ENCODE results near the gene GNLY. TPM values are rescaled to one million over a fixed set of nuclear protein-coding genes. Genes with fewer than 3 reads are reported as not detected.

GNLY gene
- total RNA-seq, 5 donors from 2014 or later (not counting 1 experiment from before 2014, with no cell fraction given): 17.3 to 377 (median 82.9) TPM

DNA sequence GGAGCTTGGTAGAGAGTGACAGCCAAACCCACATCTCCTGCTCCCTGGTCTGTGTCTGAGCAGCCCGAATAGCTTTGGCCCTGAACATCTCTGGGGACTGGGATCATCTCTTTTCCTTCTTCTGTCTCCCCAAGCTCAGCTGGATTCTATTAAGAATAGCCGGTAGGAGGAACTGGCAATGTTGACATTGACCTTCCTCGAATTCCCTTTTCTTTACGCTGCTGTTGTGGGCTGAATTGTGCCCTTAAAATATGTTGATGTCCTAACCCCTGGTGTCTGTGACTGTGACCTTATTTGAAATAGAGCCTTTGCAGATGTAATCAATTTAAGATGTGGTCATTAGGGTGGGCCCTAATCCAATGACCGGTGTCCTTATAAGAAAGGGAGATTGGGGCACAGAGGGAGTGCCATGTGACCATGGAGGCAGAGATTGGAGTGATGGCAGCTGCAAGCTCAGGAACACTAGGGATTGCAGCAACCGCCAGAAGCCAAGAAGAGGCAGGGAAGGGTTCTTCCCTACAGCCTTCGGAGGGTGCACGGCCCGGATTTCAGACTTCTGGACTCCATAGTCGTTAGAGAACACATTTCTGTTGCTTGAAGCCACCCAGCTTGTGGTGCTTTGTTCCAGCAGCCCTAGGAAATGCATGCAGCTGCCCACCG lies 20.3 kb upstream of the GNLY start:
- ATAC-seq (replicated peaks in 1 of 4) (no peak), DNase-seq (no peak)
- no peaks in the 10 kb centered on the region for H3K9me3 ChIP-seq
- 80% methylated on average over 8 of the region's 11 CpGs for WGBS (ENCODE audit: insufficient coverage)
- Mint-ChIP-seq H3K9me3 (no peaks in the 10 kb centered on the region), H3K27me3 (peaks cover 0 to 4% of the 10 kb centered on the region in 2 donors), H3K27ac (no peak overlapping the region), H3K4me3 (no peak overlapping the region), H3K36me3 (no peaks in the 10 kb centered on the region), H3K4me1 (peaks cover 2 to 8% (median 2%) of the 10 kb centered on the region in 3 donors)
- no peak overlapping the region for H3K27ac ChIP-seq (ENCODE audit: low read length)
- peaks cover 0 to 1% of the 10 kb centered on the region in 2 experiments for H3K4me1 ChIP-seq (ENCODE audit: control insufficient read depth in 1 of 2, extremely low read depth in 1 of 2, insufficient read depth in 2 of 2, low read length in 2 of 2)
- H3K36me3 ChIP-seq (ENCODE audit: control insufficient read depth in 2 of 2, extremely low read depth in 1 of 2, insufficient read depth in 1 of 2, low read length in 1 of 2): no peaks in the 10 kb centered on the region
- no peak overlapping the region for H3K4me3 ChIP-seq (ENCODE audit: control insufficient read depth in 1 of 2, extremely low read depth in 1 of 2, low read length in 1 of 2)
- ChIA-PET POLR2A (no interaction called here), CTCF (no interaction called here)
- peaks cover 0 to 5% of the 10 kb centered on the region in 2 experiments for H3K27me3 ChIP-seq (replicated peaks in 1 of 2; ENCODE audit: control insufficient read depth in 2 of 2, extremely low read depth in 1 of 2, insufficient read depth in 2 of 2, low read length in 1 of 2)

GRCh38 chr2:85674417-85674816 lies 19.7 kb upstream of the GNLY start:
- CTCF ChIA-PET: no interaction called here
- peaks cover 0 to 4% of the 10 kb centered on the region in 2 donors for H3K27me3 Mint-ChIP-seq
- Histone ChIP-seq H3K4me1 (ENCODE audit: control insufficient read depth in 1 of 2, extremely low read depth in 1 of 2, insufficient read depth in 2 of 2, low read length in 2 of 2) (peaks cover 0 to 7% of the 10 kb centered on the region in 2 experiments), H3K27me3 (replicated peaks in 1 of 2; ENCODE audit: control insufficient read depth in 2 of 2, extremely low read depth in 1 of 2, insufficient read depth in 2 of 2, low read length in 1 of 2) (peaks cover 0 to 10% of the 10 kb centered on the region in 2 experiments), H3K4me3 (ENCODE audit: control insufficient read depth in 1 of 2, extremely low read depth in 1 of 2, low read length in 1 of 2) (no peak overlapping the region), H3K9me3 (no peaks in the 10 kb centered on the region), H3K27ac (ENCODE audit: low read length) (no peak overlapping the region), H3K36me3 (ENCODE audit: control insufficient read depth in 2 of 2, extremely low read depth in 1 of 2, insufficient read depth in 1 of 2, low read length in 1 of 2) (no peaks in the 10 kb centered on the region)
- H3K4me1 Mint-ChIP-seq: peaks cover 7 to 8% (median 7%) of the 10 kb centered on the region in 3 donors
- no peak overlapping the region for H3K27ac Mint-ChIP-seq
- POLR2A ChIA-PET: no interaction called here
- ATAC-seq (replicated peaks in 1 of 4) (no peak), DNase-seq (no peak)
- no peak overlapping the region for H3K4me3 Mint-ChIP-seq
- no peaks in the 10 kb centered on the region for H3K9me3 Mint-ChIP-seq
- no CpG with 5 or more reads among the region's 2 CpGs for WGBS (ENCODE audit: insufficient coverage)
- no peaks in the 10 kb centered on the region for H3K36me3 Mint-ChIP-seq

- Mint-ChIP-seq H3K27ac (no peak overlapping the region), H3K4me1 (peaks cover 7 to 9% (median 8%) of the 10 kb centered on the region in 3 donors), H3K9me3 (no peaks in the 10 kb centered on the region), H3K36me3 (no peaks in the 10 kb centered on the region), H3K4me3 (no peak overlapping the region), H3K27me3 (peaks cover 3 to 4% of the 10 kb centered on the region in 2 donors)
- Histone ChIP-seq H3K4me3 (ENCODE audit: control insufficient read depth in 1 of 2, extremely low read depth in 1 of 2, low read length in 1 of 2) (no peak overlapping the region), H3K27ac (ENCODE audit: low read length) (no peak overlapping the region), H3K4me1 (ENCODE audit: control insufficient read depth in 1 of 2, extremely low read depth in 1 of 2, insufficient read depth in 2 of 2, low read length in 2 of 2) (peaks cover 0 to 11% of the 10 kb centered on the region in 2 experiments), H3K9me3 (no peaks in the 10 kb centered on the region), H3K36me3 (ENCODE audit: control insufficient read depth in 2 of 2, extremely low read depth in 1 of 2, insufficient read depth in 1 of 2, low read length in 1 of 2) (no peaks in the 10 kb centered on the region), H3K27me3 (replicated peaks in 1 of 2; ENCODE audit: control insufficient read depth in 2 of 2, extremely low read depth in 1 of 2, insufficient read depth in 2 of 2, low read length in 1 of 2) (peaks cover 0 to 13% of the 10 kb centered on the region in 2 experiments)
- ATAC-seq (replicated peaks in 1 of 4): no peak
- DNase-seq: no peak
- 90% methylated on average over 5 of the region's 6 CpGs for WGBS (ENCODE audit: insufficient coverage)
- ChIA-PET POLR2A (interaction anchor here in 1 of 2 donors (0.7 kb wide), 1 partner anchor 265 kb away, joined by 3 read pairs; no protein-coding TSS in a partner anchor), CTCF (interaction anchor here (0.6 to 0.7 kb wide), 4 partner anchors 29 to 122 kb away, joined by 3 to 6 read pairs (median 6); no protein-coding TSS in a partner anchor)
These were observed 18.7 kb upstream of the GNLY start for GRCh38 chr2:85675427-85675826.

GRCh38 chr2:85675866-85676548 lies 18.2 kb upstream of the GNLY start:
- H3K27me3 ChIP-seq (replicated peaks in 1 of 2; ENCODE audit: control insufficient read depth in 2 of 2, extremely low read depth in 1 of 2, insufficient read depth in 2 of 2, low read length in 1 of 2): peaks cover 0 to 17% of the 10 kb centered on the region in 2 experiments
- H3K36me3 ChIP-seq (ENCODE audit: control insufficient read depth in 2 of 2, extremely low read depth in 1 of 2, insufficient read depth in 1 of 2, low read length in 1 of 2): no peaks in the 10 kb centered on the region
- H3K9me3 ChIP-seq: no peaks in the 10 kb centered on the region
- H3K4me1 ChIP-seq (ENCODE audit: control insufficient read depth in 1 of 2, extremely low read depth in 1 of 2, insufficient read depth in 2 of 2, low read length in 2 of 2): peaks cover 0 to 13% of the 10 kb centered on the region in 2 experiments
- no peak for ATAC-seq (replicated peaks in 1 of 4)
- H3K4me3 Mint-ChIP-seq: no peak overlapping the region
- H3K9me3 Mint-ChIP-seq: no peaks in the 10 kb centered on the region
- no peak overlapping the region for H3K27ac Mint-ChIP-seq
- DNase-seq: peak in 1 of 35 experiments; percentile 10
- H3K4me3 ChIP-seq (ENCODE audit: control insufficient read depth in 1 of 2, extremely low read depth in 1 of 2, low read length in 1 of 2): no peak overlapping the region
- peaks cover 7 to 9% (median 8%) of the 10 kb centered on the region in 3 donors for H3K4me1 Mint-ChIP-seq
- H3K27me3 Mint-ChIP-seq: peaks cover 3 to 4% of the 10 kb centered on the region in 2 donors
- 69% methylated on average over 2 of the region's 6 CpGs for WGBS (ENCODE audit: insufficient coverage)
- ChIA-PET POLR2A (interaction anchor here in 1 of 2 donors (0.7 kb wide), 1 partner anchor 265 kb away, joined by 3 read pairs; no protein-coding TSS in a partner anchor), CTCF (interaction anchor here in 1 of 2 donors (0.7 kb wide), 1 partner anchor 53 kb away, joined by 6 read pairs; no protein-coding TSS in a partner anchor)
- no peaks in the 10 kb centered on the region for H3K36me3 Mint-ChIP-seq
- H3K27ac ChIP-seq (ENCODE audit: low read length): no peak overlapping the region

DNA sequence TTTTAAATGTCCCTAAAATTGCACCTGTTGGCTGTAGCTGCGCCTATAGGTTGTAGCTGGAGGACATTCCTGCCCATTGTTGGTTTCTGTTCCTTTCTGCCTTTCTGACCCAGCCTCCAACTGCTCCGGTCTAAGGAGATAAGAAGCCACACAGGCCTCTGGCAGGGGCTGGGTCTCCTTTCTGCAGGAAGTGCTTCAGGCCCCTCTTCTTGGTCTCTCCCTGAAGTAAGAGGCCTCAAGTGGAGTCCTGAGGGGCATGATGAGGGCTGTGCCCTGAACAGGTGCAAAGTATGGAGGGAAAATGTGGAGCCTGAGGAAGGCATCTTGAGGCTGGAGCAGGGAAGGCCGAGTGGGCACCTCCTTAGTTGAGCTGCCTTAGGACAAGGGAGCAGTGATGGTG lies 15.8 kb upstream of the GNLY start:
- H3K36me3 Mint-ChIP-seq: no peaks in the 10 kb centered on the region
- peaks cover 0 to 17% of the 10 kb centered on the region in 2 experiments for H3K27me3 ChIP-seq (replicated peaks in 1 of 2; ENCODE audit: control insufficient read depth in 2 of 2, extremely low read depth in 1 of 2, insufficient read depth in 2 of 2, low read length in 1 of 2)
- peaks cover 8 to 13% (median 8%) of the 10 kb centered on the region in 3 donors for H3K4me1 Mint-ChIP-seq
- no peaks in the 10 kb centered on the region for H3K9me3 Mint-ChIP-seq
- ChIA-PET POLR2A (no interaction called here), CTCF (interaction anchor here in 1 of 2 donors (1.3 kb wide), 1 partner anchor 29 kb away, joined by 5 read pairs; no protein-coding TSS in a partner anchor)
- H3K4me3 ChIP-seq (ENCODE audit: control insufficient read depth in 1 of 2, extremely low read depth in 1 of 2, low read length in 1 of 2): no peak overlapping the region
- H3K4me1 ChIP-seq (ENCODE audit: control insufficient read depth in 1 of 2, extremely low read depth in 1 of 2, insufficient read depth in 2 of 2, low read length in 2 of 2): peaks cover 0 to 15% of the 10 kb centered on the region in 2 experiments
- ATAC-seq (replicated peaks in 1 of 4): no peak
- 67% methylated on average over 2 of the region's 3 CpGs for WGBS (ENCODE audit: insufficient coverage)
- no peak overlapping the region for H3K27ac Mint-ChIP-seq
- DNase-seq: no peak
- H3K36me3 ChIP-seq (ENCODE audit: control insufficient read depth in 2 of 2, extremely low read depth in 1 of 2, insufficient read depth in 1 of 2, low read length in 1 of 2): no peaks in the 10 kb centered on the region
- peaks cover 3 to 4% of the 10 kb centered on the region in 2 donors for H3K27me3 Mint-ChIP-seq
- no peak overlapping the region for H3K4me3 Mint-ChIP-seq
- no peaks in the 10 kb centered on the region for H3K9me3 ChIP-seq
- no peak overlapping the region for H3K27ac ChIP-seq (ENCODE audit: low read length)
